GM23338 (cell line): ENCODE data around the gene DLK1. TPM values are rescaled to one million over a fixed set of nuclear protein-coding genes. Genes with fewer than 3 reads are reported as not detected.

ENCODE experiments used
- ATAC-seq: fragments of 200-7000 bp; cut with Tn5 transposase; 3 replicates; pipeline ENCODE4 v1.9.1; 2020
- DNase-seq: peaks from one replicate; pipeline ENCODE4 v3.0.0-alpha.2; 2015; ENCODE audit warnings: low spot score
- H2AFZ ChIP-seq: fragments of 200-600 bp; sonication (generic); 2 replicates; pipeline ENCODE4 v1.8.0; 2016; ENCODE audit warnings: antibody characterized with exemption, mild to moderate bottlenecking, moderate library complexity
- H3F3A ChIP-seq: fragments of 200-600 bp; sonication (generic); replicated peaks from 2 replicates; pipeline ENCODE4 v1.8.0; 2017; ENCODE audit warnings: antibody characterized with exemption, mixed run types, low read depth
- H3K27ac ChIP-seq: fragments of 200-600 bp; sonication (generic); 2 replicates; pipeline ENCODE4 v1.6.1; 2016; ENCODE audit warnings: low read depth
- H3K27me3 ChIP-seq: fragments of 200-600 bp; sonication (generic); 2 replicates; pipeline ENCODE4 v1.8.0; 2016; ENCODE audit warnings: mild to moderate bottlenecking, mixed run types, moderate library complexity; ENCODE audit not compliant: insufficient read depth
- H3K36me3 ChIP-seq: fragments of 200-600 bp; sonication (generic); 2 replicates; pipeline ENCODE4 v1.8.0; 2016; ENCODE audit warnings: mild to moderate bottlenecking; ENCODE audit not compliant: insufficient read depth
- H3K4me1 ChIP-seq: fragments of 200-600 bp; sonication (generic); 2 replicates; pipeline ENCODE4 v1.8.0; 2016; ENCODE audit warnings: mild to moderate bottlenecking, moderate library complexity; ENCODE audit not compliant: insufficient read depth
- H3K4me2 ChIP-seq: fragments of 200-600 bp; sonication (generic); 2 replicates; pipeline ENCODE4 v1.7.1; 2017; ENCODE audit warnings: mixed run types
- H3K4me3 ChIP-seq: fragments of 200-600 bp; sonication (generic); 2 replicates; pipeline ENCODE4 v1.6.1; 2016; ENCODE audit warnings: mixed run types
- H3K79me2 ChIP-seq: fragments of 200-600 bp; sonication (generic); replicated peaks from 2 replicates; pipeline ENCODE4 v1.8.0; 2017; ENCODE audit warnings: mild to moderate bottlenecking; ENCODE audit not compliant: insufficient read depth
- H3K9me2 ChIP-seq: fragments of 200-600 bp; sonication (generic); 2 replicates; pipeline ENCODE4 v1.8.0; 2017; ENCODE audit not compliant: insufficient read depth
- H4K20me1 ChIP-seq: fragments of 200-600 bp; sonication (generic); replicated peaks from 2 replicates; pipeline ENCODE4 v1.8.0; 2017; ENCODE audit warnings: mild to moderate bottlenecking; ENCODE audit not compliant: insufficient read depth
- H3K27ac Mint-ChIP-seq: 2 replicates; pipeline ENCODE4 v1.8.0; 2020; ENCODE audit warnings: inconsistent platforms, mild to moderate bottlenecking, moderate library complexity, mixed read lengths
- H3K27me3 Mint-ChIP-seq: 3 replicates; pipeline ENCODE4 v1.8.0; 2022; ENCODE audit warnings: low read depth, mild to moderate bottlenecking, moderate library complexity, mixed read lengths, inconsistent platforms; ENCODE audit not compliant: insufficient read depth, poor library complexity
- H3K36me3 Mint-ChIP-seq: 3 replicates; pipeline ENCODE4 v1.8.0; 2021; ENCODE audit warnings: low read depth, mild to moderate bottlenecking, inconsistent platforms, moderate library complexity, mixed read lengths
- H3K4me1 Mint-ChIP-seq: 3 replicates; pipeline ENCODE4 v1.8.0; 2020; ENCODE audit warnings: mild to moderate bottlenecking, inconsistent platforms, mixed read lengths
- H3K4me3 Mint-ChIP-seq: 3 replicates; pipeline ENCODE4 v1.8.0; 2021; ENCODE audit warnings: moderate library complexity, mild to moderate bottlenecking, inconsistent platforms, mixed read lengths
- H3K9me3 Mint-ChIP-seq: 3 replicates; pipeline ENCODE4 v1.8.0; 2020; ENCODE audit warnings: moderate library complexity, mild to moderate bottlenecking, inconsistent platforms, mixed read lengths
- CTCF ChIP-seq, 2 experiments: fragments of 200-600 bp in 1 of 2; sonication (generic) in 1 of 2; conservative IDR thresholded peaks; 2 replicates each; pipeline versions ENCODE4 v1.5.1 to v1.6.1; 2016 to 2017; ENCODE audit warnings: antibody characterized with exemption in 2 of 2, low read depth in 2 of 2, mild to moderate bottlenecking in 2 of 2, moderate library complexity in 1 of 2
- ETS1 ChIP-seq: IDR thresholded peaks from 2 replicates; pipeline ENCODE4 v1.6.1; 2016; ENCODE audit warnings: antibody characterized with exemption
- EZH2 ChIP-seq: fragments of 200-600 bp; sonication (generic); IDR thresholded peaks from one replicate; pipeline ENCODE4 v1.8.0; 2017; ENCODE audit warnings: antibody characterized with exemption, mild to moderate bottlenecking, low read depth; ENCODE audit not compliant: unreplicated experiment
- EZH2phosphoT487 ChIP-seq: fragments of 200-600 bp; sonication (generic); IDR thresholded peaks from one replicate; pipeline ENCODE4 v1.8.1; 2018; ENCODE audit warnings: antibody characterized with exemption; ENCODE audit not compliant: unreplicated experiment
- JUNB ChIP-seq: IDR thresholded peaks from one replicate; pipeline ENCODE4 v1.6.1; 2016; ENCODE audit warnings: antibody characterized with exemption; ENCODE audit not compliant: unreplicated experiment
- NANOG ChIP-seq: IDR thresholded peaks from 2 replicates; pipeline ENCODE4 v1.6.1; 2016; ENCODE audit warnings: antibody characterized with exemption, borderline replicate concordance
- POLR2AphosphoS5 ChIP-seq: IDR thresholded peaks from 2 replicates; pipeline ENCODE4 v1.6.1; 2016; ENCODE audit warnings: antibody characterized with exemption, low read depth
- REST ChIP-seq: IDR thresholded peaks from one replicate; pipeline ENCODE4 v1.6.1; 2018; ENCODE audit warnings: antibody characterized with exemption; ENCODE audit not compliant: unreplicated experiment
- STAT1 ChIP-seq: IDR thresholded peaks from one replicate; pipeline ENCODE4 v1.6.1; 2016; ENCODE audit warnings: antibody characterized with exemption; ENCODE audit not compliant: unreplicated experiment
- ZNF114 ChIP-seq: fragments of 250-450 bp; sonication (Bioruptor Pico); IDR thresholded peaks from 2 replicates; pipeline ENCODE4 v1.5.0; 2020; ENCODE audit warnings: mild to moderate bottlenecking, moderate library complexity
- ZNF331 ChIP-seq: fragments of 250-450 bp; sonication (Bioruptor Pico); IDR thresholded peaks from 2 replicates; pipeline ENCODE4 v1.5.0; 2020; ENCODE audit warnings: low read depth, mild to moderate bottlenecking, moderate library complexity
- ZNF462 ChIP-seq: fragments of 250-450 bp; sonication (Bioruptor Pico); IDR thresholded peaks from 2 replicates; pipeline ENCODE4 v1.5.0; 2020; ENCODE audit warnings: mild to moderate bottlenecking, moderate library complexity
- polyA plus RNA-seq: library from polyadenylated mRNA; unstranded; fragments of >200 nt; fragmentation: Nextera tagmentation; extraction: Ambion mirVana; gene quantifications from 2 replicates; pipeline ENCODE4 v1.2.1, GENCODE V29; 2016
- total RNA-seq: library from RNA; depleted of rRNA; stranded (reverse); fragments of >200 nt; shearing (Covaris generic); gene quantifications from 2 replicates; pipeline ENCODE4 v1.2.3, GENCODE V29; 2014

DLK1 gene
- total and polyA plus RNA-seq, 2 experiments from 2014 or later, result 1.1 to 1.2 TPM

- H3K9me3 Mint-ChIP-seq, result peaks cover 4% of the 10 kb centered on the region; the same call in 2 of the 3 replicates
- Histone ChIP-seq H3K36me3 (no peaks in the 10 kb centered on the region), H3K4me1 (no peaks in the 10 kb centered on the region), H3K27me3 (no peaks in the 10 kb centered on the region), H3K4me2 (no peak overlapping the region), H3K27ac (no peak overlapping the region), H3F3A (no peaks in the 10 kb centered on the region), H4K20me1 (no peaks in the 10 kb centered on the region), H2AFZ (no peak overlapping the region), H3K79me2 (no peaks in the 10 kb centered on the region), H3K9me2 (no peaks in the 10 kb centered on the region), H3K4me3 (no peak overlapping the region)
- H3K27ac Mint-ChIP-seq, result no peak overlapping the region
- peaks cover 10% of the 10 kb centered on the region for H3K27me3 Mint-ChIP-seq
- H3K36me3 Mint-ChIP-seq, result no peaks in the 10 kb centered on the region
- TF ChIP-seq NANOG, result no peak
- TF ChIP-seq ETS1, result no peak
- no peak for TF ChIP-seq REST
- no peak for TF ChIP-seq ZNF462 (CRISPR knock-in tag)
- no peak for TF ChIP-seq ZNF331 (CRISPR knock-in tag)
- TF ChIP-seq JUNB, result no peak
- no peak for TF ChIP-seq EZH2phosphoT487
- TF ChIP-seq CTCF (conservative IDR thresholded peaks at IDR 0.05; ENCODE audit: low read depth in 2 of 2), result no peak
- TF ChIP-seq POLR2AphosphoS5, result no peak
- TF ChIP-seq EZH2, result no peak
- no peak for TF ChIP-seq STAT1
- no peak for TF ChIP-seq ZNF114 (CRISPR knock-in tag)
- no peak for DNase-seq
- no peak overlapping the region for H3K4me3 Mint-ChIP-seq
- peaks cover 3% of the 10 kb centered on the region; the same call in 2 of the 3 replicates for H3K4me1 Mint-ChIP-seq
- no peak for ATAC-seq
Observed at GRCh38 chr14:100684154-100684553, 42.5 kb upstream of the DLK1 start.
